ENCODE measurements around the gene LINGO4. TPM values are rescaled to one million over a fixed set of nuclear protein-coding genes. Genes with fewer than 3 reads are reported as not detected.

LINGO4 gene, protein sequence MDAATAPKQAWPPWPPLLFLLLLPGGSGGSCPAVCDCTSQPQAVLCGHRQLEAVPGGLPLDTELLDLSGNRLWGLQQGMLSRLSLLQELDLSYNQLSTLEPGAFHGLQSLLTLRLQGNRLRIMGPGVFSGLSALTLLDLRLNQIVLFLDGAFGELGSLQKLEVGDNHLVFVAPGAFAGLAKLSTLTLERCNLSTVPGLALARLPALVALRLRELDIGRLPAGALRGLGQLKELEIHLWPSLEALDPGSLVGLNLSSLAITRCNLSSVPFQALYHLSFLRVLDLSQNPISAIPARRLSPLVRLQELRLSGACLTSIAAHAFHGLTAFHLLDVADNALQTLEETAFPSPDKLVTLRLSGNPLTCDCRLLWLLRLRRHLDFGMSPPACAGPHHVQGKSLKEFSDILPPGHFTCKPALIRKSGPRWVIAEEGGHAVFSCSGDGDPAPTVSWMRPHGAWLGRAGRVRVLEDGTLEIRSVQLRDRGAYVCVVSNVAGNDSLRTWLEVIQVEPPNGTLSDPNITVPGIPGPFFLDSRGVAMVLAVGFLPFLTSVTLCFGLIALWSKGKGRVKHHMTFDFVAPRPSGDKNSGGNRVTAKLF
- total RNA-seq (2022) (not detected in 2 replicates), Bru-seq, nascent RNA (not detected), BruChase-seq, experiment 1, labeled RNA remaining after a 2-hour chase (not detected), BruChase-seq, experiment 2, labeled RNA remaining after a 6-hour chase (not detected)
- long read RNA-seq = 0 reads

DNA sequence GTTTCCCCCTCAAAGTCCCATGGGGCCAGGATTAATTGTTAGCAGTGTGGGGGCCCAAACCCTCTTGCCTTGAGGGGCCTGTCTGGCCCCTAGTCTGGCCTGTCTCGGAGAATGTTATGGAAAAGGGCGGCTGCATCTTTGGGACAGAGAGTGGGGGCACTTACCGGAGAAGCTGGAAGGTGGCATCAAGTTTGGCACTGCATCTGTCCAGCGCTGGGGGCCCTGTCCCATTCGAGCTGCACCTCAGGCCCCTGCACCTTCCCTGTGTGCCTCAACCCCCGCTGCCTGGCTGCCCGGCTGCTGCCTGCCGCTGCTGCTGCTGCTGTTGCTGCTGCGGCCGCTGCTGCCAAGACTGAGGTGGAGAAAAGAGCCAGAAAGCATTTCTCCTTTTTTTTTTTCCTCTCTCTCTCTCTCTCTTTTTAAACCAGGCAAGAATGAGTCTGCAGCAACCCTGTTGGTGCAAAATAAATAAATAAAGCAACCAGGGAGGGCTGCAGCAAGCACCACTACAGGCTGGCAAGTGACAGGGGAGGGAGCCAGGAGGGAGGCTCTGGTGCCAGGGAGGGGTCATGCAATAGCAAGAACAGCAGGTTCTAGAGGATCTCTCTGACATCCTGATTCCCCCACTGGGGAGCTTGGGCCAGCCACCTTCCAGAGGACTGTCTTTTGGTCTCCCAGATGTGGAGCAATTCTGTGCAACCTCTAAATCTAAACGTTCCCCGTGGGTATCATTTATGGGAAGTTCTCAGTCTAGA lies at the start of gene LINGO4:
LINGO4 (minus strand) TSS at position 354 of the 755 bp plus-strand sequence. CDS start 2,715 bp downstream, outside the sequence.
- H3K36me3 ChIP-seq (ENCODE audit: control insufficient read depth, insufficient read depth, low read length) = no peaks in the 10 kb centered on the region
- Mint-ChIP-seq H3K4me3 (ENCODE audit: unreplicated experiment) (no peak within 1 kb of the TSS), H3K27ac (ENCODE audit: unreplicated experiment) (no peak within 1 kb of the TSS), H3K4me1 (ENCODE audit: low read depth, unreplicated experiment) (peaks cover 8% of the 10 kb centered on the region), H3K36me3 (ENCODE audit: insufficient read depth, unreplicated experiment) (no peaks in the 10 kb centered on the region), H3K27me3 (ENCODE audit: insufficient read depth, unreplicated experiment) (peaks cover 9% of the 10 kb centered on the region), H3K9me3 (ENCODE audit: unreplicated experiment) (no peaks in the 10 kb centered on the region)
- BruUV-seq (replicated peaks) = no TSS peak
- intact Hi-C loops (cut with micrococcal nuclease; ENCODE audit: unreplicated experiment) = no loop called here
- no peaks in the 10 kb centered on the region for H3K4me1 ChIP-seq
- TF ChIP-seq, protein P1, sequence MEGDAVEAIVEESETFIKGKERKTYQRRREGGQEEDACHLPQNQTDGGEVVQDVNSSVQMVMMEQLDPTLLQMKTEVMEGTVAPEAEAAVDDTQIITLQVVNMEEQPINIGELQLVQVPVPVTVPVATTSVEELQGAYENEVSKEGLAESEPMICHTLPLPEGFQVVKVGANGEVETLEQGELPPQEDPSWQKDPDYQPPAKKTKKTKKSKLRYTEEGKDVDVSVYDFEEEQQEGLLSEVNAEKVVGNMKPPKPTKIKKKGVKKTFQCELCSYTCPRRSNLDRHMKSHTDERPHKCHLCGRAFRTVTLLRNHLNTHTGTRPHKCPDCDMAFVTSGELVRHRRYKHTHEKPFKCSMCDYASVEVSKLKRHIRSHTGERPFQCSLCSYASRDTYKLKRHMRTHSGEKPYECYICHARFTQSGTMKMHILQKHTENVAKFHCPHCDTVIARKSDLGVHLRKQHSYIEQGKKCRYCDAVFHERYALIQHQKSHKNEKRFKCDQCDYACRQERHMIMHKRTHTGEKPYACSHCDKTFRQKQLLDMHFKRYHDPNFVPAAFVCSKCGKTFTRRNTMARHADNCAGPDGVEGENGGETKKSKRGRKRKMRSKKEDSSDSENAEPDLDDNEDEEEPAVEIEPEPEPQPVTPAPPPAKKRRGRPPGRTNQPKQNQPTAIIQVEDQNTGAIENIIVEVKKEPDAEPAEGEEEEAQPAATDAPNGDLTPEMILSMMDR (IDR thresholded peaks at IDR 0.05; ENCODE audit: insufficient read depth in 1 of 2, low read depth in 1 of 2, low read length in 1 of 2, severe bottlenecking in 1 of 2, unreplicated experiment in 1 of 2) = no peak
- no peak within 1 kb of the TSS for H3K4me3 ChIP-seq (ENCODE audit: low read depth, low read length)
- CTCF ChIA-PET = no interaction called here
- POLR2A ChIA-PET = no interaction called here
- no peaks in the 10 kb centered on the region for H3K9me3 ChIP-seq
- H3K27me3 ChIP-seq (replicated peaks; ENCODE audit: control insufficient read depth, insufficient read depth, low read length) = no peaks in the 10 kb centered on the region; the same call in 1 of the 2 replicates
- DNase-seq = no peak

DNA sequence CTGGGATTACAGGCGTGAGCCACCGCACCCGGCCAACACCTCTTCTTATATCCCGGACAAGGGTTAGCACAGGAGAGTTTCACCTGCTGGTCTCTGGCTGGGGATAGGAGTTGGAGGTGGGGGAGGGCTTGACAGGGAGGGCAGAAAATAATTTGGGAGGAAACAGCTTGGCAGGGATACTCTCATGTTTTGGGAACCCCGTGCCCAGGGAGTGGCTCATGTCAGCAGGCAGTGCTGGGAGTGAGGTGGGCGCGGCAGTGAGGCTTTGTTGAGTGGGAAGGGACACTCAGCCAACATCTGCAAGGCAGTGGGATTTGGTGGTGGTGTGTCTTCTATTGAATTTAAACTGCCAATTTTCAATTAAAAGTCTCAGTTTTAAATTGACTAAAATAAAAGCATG lies 49.4 kb upstream of the LINGO4 start:
- no peak overlapping the region for H3K4me3 Mint-ChIP-seq (ENCODE audit: unreplicated experiment)
- Histone ChIP-seq H3K9me3 (no peaks in the 10 kb centered on the region), H3K4me3 (ENCODE audit: low read depth, low read length) (no peak overlapping the region), H3K27me3 (replicated peaks; ENCODE audit: control insufficient read depth, insufficient read depth, low read length) (no peaks in the 10 kb centered on the region), H3K36me3 (ENCODE audit: control insufficient read depth, insufficient read depth, low read length) (no peaks in the 10 kb centered on the region), H3K4me1 (no peaks in the 10 kb centered on the region)
- intact Hi-C loops (cut with micrococcal nuclease; ENCODE audit: unreplicated experiment) = loop anchor here (5.0 kb wide), 1 partner anchor 52 kb away; no protein-coding TSS in a partner anchor
- TF ChIP-seq, protein P1 (IDR thresholded peaks at IDR 0.05; ENCODE audit: insufficient read depth in 1 of 2, low read depth in 1 of 2, low read length in 1 of 2, severe bottlenecking in 1 of 2, unreplicated experiment in 1 of 2) = no peak
- H3K27me3 Mint-ChIP-seq (ENCODE audit: insufficient read depth, unreplicated experiment) = no peaks in the 10 kb centered on the region
- DNase-seq = no peak
- H3K9me3 Mint-ChIP-seq (ENCODE audit: unreplicated experiment) = no peaks in the 10 kb centered on the region
- POLR2A ChIA-PET = no interaction called here
- H3K27ac Mint-ChIP-seq (ENCODE audit: unreplicated experiment) = no peak overlapping the region
- H3K4me1 Mint-ChIP-seq (ENCODE audit: low read depth, unreplicated experiment) = no peaks in the 10 kb centered on the region
- no peaks in the 10 kb centered on the region for H3K36me3 Mint-ChIP-seq (ENCODE audit: insufficient read depth, unreplicated experiment)
- BruUV-seq (replicated peaks) = no TSS peak
- CTCF ChIA-PET = no interaction called here

DNA sequence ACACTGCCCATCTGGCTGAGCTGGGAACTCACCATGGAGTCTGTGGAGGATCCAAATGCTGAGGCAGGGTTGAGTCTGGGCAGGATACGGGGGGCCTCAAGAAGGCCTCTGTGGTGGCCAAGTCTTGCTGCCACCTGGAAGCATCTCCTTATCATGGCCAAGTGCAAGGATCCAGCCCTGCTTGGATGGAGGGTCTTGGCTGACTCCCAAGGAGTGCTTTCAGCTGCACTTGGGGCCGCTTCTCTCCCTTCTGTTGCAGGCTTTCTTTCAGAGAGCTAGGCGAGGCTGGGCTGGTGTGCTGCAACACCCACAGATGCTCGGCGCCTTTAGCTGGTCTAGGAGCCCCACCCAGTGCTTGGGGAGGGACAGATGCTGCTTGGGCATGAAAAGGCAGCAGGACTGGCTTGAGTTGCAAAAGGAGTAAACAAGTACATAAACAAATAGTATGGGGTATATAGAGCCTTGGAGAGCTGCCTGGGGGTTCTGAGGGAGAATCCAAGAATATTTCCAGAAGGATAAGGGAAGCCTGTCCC lies 48.3 kb upstream of the LINGO4 start, which contains the start of gene THEM5:
THEM5 (minus strand) TSS at position 302 of the 533 bp plus-strand sequence; CDS start at position 155, 147 bp downstream.
- Mint-ChIP-seq H3K9me3 (ENCODE audit: unreplicated experiment) (no peaks in the 10 kb centered on the region), H3K27me3 (ENCODE audit: insufficient read depth, unreplicated experiment) (no peaks in the 10 kb centered on the region), H3K36me3 (ENCODE audit: insufficient read depth, unreplicated experiment) (no peaks in the 10 kb centered on the region), H3K4me1 (ENCODE audit: low read depth, unreplicated experiment) (no peaks in the 10 kb centered on the region), H3K27ac (ENCODE audit: unreplicated experiment) (no peak within 1 kb of the TSS), H3K4me3 (ENCODE audit: unreplicated experiment) (no peak within 1 kb of the TSS)
- no peaks in the 10 kb centered on the region for H3K27me3 ChIP-seq (replicated peaks; ENCODE audit: control insufficient read depth, insufficient read depth, low read length)
- CTCF ChIA-PET = no interaction called here
- TF ChIP-seq, protein P1 (IDR thresholded peaks at IDR 0.05; ENCODE audit: insufficient read depth in 1 of 2, low read depth in 1 of 2, low read length in 1 of 2, severe bottlenecking in 1 of 2, unreplicated experiment in 1 of 2) = no peak
- POLR2A ChIA-PET = interaction anchor here (0.5 kb wide), 1 partner anchor 13 kb away, joined by 3 read pairs; no protein-coding TSS in a partner anchor
- no peak within 1 kb of the TSS for H3K4me3 ChIP-seq (ENCODE audit: low read depth, low read length)
- no peak for DNase-seq
- no peaks in the 10 kb centered on the region for H3K36me3 ChIP-seq (ENCODE audit: control insufficient read depth, insufficient read depth, low read length)
- intact Hi-C loops (cut with micrococcal nuclease; ENCODE audit: unreplicated experiment) = loop anchor here (5.0 kb wide), 1 partner anchor 51 kb away; no protein-coding TSS in a partner anchor
- no TSS peak for BruUV-seq (replicated peaks)
- no peaks in the 10 kb centered on the region for H3K4me1 ChIP-seq
- H3K9me3 ChIP-seq = no peaks in the 10 kb centered on the region
